SU-DHL-6 (cell line): ENCODE data around the gene EIF1AD.
"Not testable (repeated sequence)": the region's sequence is repeated elsewhere in the genome, so short reads cannot be mapped to it uniquely, and the experiment has no call there.

Experiments
- H2AFZ ChIP-seq: fragments of 200-600 bp; sonication (generic); 2 replicates; pipeline ENCODE4 v1.6.1; 2014; ENCODE audit warnings: low read depth, mild to moderate bottlenecking, moderate library complexity, mixed read lengths, antibody characterized with exemption, low read length; ENCODE audit not compliant: severe bottlenecking
- H3F3A ChIP-seq: fragments of 200-600 bp; shearing (Covaris generic); 2 replicates; pipeline ENCODE4 v1.6.0; 2016; ENCODE audit warnings: antibody characterized with exemption, mild to moderate bottlenecking; ENCODE audit not compliant: insufficient read depth
- H3K27ac ChIP-seq: fragments of 200-600 bp; sonication (generic); 2 replicates; pipeline ENCODE4 v1.5.1; 2016; ENCODE audit warnings: low read depth, mild to moderate bottlenecking, low read length, moderate library complexity, mixed read lengths
- H3K27me3 ChIP-seq: fragments of 200-600 bp; sonication (generic), shearing (Covaris generic); 2 replicates; pipeline ENCODE4 v1.6.0; 2014; ENCODE audit warnings: mild to moderate bottlenecking, low read length
- H3K36me3 ChIP-seq: fragments of 200-600 bp; sonication (generic); 2 replicates; pipeline ENCODE4 v1.6.1; 2014; ENCODE audit warnings: mild to moderate bottlenecking, low read length, mixed read lengths
- H3K4me2 ChIP-seq: fragments of 300-600, 200-600 bp; shearing (Covaris generic), sonication (generic); 2 replicates; pipeline ENCODE4 v1.6.0; 2014; ENCODE audit warnings: low read length, low read depth, mild to moderate bottlenecking; ENCODE audit not compliant: poor library complexity, severe bottlenecking
- H3K4me3 ChIP-seq: fragments of 200-600 bp; sonication (generic); 2 replicates; pipeline ENCODE4 v1.5.1; 2014; ENCODE audit warnings: antibody characterized with exemption, low read length, mild to moderate bottlenecking, mixed read lengths; ENCODE audit not compliant: insufficient read depth, poor library complexity, severe bottlenecking
- H3K79me2 ChIP-seq: fragments of 200-600 bp; sonication (generic); 2 replicates; pipeline ENCODE4 v1.6.1; 2014; ENCODE audit warnings: mild to moderate bottlenecking, low read length, moderate library complexity; ENCODE audit not compliant: insufficient read depth
- H3K9ac ChIP-seq: fragments of 200-600 bp; sonication (generic); 2 replicates; pipeline ENCODE4 v1.7.0; 2014; ENCODE audit warnings: mild to moderate bottlenecking, low read length
- H3K9me2 ChIP-seq: fragments of 200-600 bp; sonication (generic); replicated peaks from 2 replicates; pipeline ENCODE4 v1.6.1; 2014; ENCODE audit warnings: low read length; ENCODE audit not compliant: insufficient read depth
- H3K9me3 ChIP-seq: fragments of 200-600 bp; sonication (generic); 2 replicates; pipeline ENCODE4 v1.6.1; 2014; ENCODE audit warnings: low read length, mixed read lengths; ENCODE audit not compliant: insufficient read depth
- H4K20me1 ChIP-seq: fragments of 200-600 bp; sonication (generic); 2 replicates; pipeline ENCODE4 v1.6.1; 2014; ENCODE audit warnings: low read depth, mild to moderate bottlenecking, antibody characterized with exemption, low read length, moderate library complexity, mixed read lengths
- EZH2phosphoT487 ChIP-seq: fragments of 200-600 bp; sonication (generic), shearing (Covaris generic); conservative IDR thresholded peaks from 2 replicates; pipeline ENCODE4 v1.6.1; 2018; ENCODE audit warnings: mild to moderate bottlenecking, antibody characterized with exemption, low read length, moderate library complexity, mixed read lengths
- TF ChIP-seq, protein P1 (sequence below): fragments of 200-600 bp; sonication (generic); IDR thresholded peaks from one replicate; pipeline ENCODE4 v1.5.1; 2017; ENCODE audit warnings: antibody characterized with exemption, mild to moderate bottlenecking, low read length, moderate library complexity; ENCODE audit not compliant: insufficient read depth, poor library complexity, severe bottlenecking

The EIF1AD gene

DNA sequence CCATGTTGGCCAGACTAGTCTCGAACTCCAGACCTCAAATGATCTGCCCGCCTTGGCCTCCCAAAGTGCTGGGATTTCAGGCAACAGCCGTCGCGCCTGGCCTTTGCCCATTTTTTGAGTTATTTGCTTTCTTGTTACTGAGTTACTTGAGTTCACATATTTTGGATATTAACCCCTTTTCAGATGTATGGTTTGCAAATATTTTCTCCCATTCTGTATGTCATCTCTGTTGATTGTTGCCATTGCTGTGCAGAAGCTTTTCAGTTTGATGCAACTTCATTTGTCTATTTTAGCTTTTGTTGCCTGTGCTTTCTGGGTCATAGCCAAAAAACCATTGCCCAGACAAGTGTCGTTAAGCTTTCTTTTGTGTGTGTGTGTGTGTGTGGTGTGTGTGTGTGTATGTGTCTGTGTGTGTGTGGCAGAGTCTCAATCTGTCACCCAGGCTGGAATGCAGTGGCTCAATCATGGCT, 49.9 kb downstream of the EIF1AD start:
- Histone ChIP-seq H3F3A (no peaks in the 10 kb centered on the region), H3K4me3 (no peak overlapping the region), H3K27ac (no peak overlapping the region), H2AFZ (no peak overlapping the region), H4K20me1 (no peaks in the 10 kb centered on the region), H3K27me3 (no peaks in the 10 kb centered on the region), H3K9ac (no peak overlapping the region), H3K9me2 (no peaks in the 10 kb centered on the region), H3K79me2 (no peaks in the 10 kb centered on the region), H3K36me3 (no peaks in the 10 kb centered on the region), H3K9me3 (no peaks in the 10 kb centered on the region), H3K4me2 (no peak overlapping the region)
- TF ChIP-seq, protein P1, sequence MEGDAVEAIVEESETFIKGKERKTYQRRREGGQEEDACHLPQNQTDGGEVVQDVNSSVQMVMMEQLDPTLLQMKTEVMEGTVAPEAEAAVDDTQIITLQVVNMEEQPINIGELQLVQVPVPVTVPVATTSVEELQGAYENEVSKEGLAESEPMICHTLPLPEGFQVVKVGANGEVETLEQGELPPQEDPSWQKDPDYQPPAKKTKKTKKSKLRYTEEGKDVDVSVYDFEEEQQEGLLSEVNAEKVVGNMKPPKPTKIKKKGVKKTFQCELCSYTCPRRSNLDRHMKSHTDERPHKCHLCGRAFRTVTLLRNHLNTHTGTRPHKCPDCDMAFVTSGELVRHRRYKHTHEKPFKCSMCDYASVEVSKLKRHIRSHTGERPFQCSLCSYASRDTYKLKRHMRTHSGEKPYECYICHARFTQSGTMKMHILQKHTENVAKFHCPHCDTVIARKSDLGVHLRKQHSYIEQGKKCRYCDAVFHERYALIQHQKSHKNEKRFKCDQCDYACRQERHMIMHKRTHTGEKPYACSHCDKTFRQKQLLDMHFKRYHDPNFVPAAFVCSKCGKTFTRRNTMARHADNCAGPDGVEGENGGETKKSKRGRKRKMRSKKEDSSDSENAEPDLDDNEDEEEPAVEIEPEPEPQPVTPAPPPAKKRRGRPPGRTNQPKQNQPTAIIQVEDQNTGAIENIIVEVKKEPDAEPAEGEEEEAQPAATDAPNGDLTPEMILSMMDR = no peak
- TF ChIP-seq EZH2phosphoT487 = no peak

DNA sequence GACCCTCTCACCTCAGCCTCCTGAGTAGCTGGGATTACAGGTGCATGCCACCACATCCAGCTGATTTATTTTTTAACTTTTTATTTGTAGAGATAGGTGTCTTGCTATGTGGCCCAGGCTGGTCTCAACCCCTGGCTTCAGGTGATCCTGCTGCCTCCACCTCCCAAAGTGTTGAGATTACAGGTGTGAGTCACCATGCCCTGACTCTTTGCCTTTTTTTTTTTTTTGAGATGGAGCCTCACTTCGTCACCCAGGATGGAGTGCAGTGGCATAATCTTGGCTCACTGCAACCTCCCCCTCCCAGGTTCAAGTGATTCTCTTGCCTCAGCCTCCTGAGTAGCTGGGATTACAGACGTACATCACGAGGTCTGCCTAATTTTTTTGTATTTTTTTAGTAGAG, 50.3 kb downstream of the EIF1AD start:
- H3K79me2 ChIP-seq, H3K27ac ChIP-seq, H3K4me2 ChIP-seq, H3K9ac ChIP-seq, H3F3A ChIP-seq, H3K9me3 ChIP-seq, H3K9me2 ChIP-seq, H3K27me3 ChIP-seq, H3K36me3 ChIP-seq, H4K20me1 ChIP-seq, H3K4me3 ChIP-seq, H2AFZ ChIP-seq: not testable (repeated sequence)

DNA sequence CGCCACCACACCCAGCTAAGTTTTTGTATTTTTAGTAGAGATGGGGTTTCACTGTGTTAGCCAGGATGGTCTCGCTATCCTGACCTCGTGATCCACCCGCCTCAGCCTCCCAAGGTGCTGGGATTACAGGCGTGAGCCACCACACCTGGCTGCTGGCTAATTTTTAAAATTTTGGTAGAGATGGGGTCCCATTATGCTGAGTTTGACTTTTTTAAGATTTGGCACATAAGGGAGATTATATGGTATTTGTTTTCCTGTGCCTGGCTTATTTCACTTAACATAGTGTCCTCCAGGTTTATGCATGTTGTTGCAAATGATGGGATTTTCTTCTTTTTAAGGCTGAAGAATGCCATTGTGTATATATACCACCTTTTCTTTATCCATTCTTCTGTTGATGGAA, 51.2 kb downstream of the EIF1AD start:
- H3K4me3 ChIP-seq, H3K79me2 ChIP-seq, H3K9me3 ChIP-seq, H3K27ac ChIP-seq, H3K36me3 ChIP-seq, H3K9ac ChIP-seq, H2AFZ ChIP-seq, H3K9me2 ChIP-seq, H3F3A ChIP-seq, H3K4me2 ChIP-seq, H3K27me3 ChIP-seq, H4K20me1 ChIP-seq: not testable (repeated sequence)

DNA sequence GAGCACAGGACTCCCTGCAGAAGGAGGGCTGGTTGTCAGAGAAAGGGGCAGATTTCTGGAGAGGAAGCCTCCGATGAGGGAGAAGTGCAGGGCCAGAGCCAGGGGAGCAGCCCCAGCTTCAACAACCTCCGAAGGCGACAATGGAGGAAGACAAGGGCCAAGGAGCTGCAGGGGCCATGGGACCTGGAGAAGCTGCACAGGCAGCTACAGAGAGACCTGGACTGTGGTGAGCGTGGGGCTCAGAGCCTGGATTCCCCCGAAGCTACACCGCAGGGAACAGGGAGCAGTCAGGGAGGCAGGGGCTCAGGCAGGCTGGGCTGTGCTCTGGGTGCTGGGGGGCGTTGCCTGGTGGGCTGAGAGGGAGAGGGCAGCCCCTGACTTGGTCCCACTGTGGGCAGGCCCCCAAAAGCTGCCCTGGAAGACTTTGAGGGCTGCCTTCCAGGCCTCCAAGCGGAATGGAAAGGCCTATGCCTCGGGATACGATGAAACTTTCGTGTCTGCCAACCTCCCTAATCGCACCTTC, 54.3 kb downstream of the EIF1AD start:
- no peaks in the 10 kb centered on the region for H3K27me3 ChIP-seq
- H3K36me3 ChIP-seq = no peaks in the 10 kb centered on the region
- no peak overlapping the region for H3K4me2 ChIP-seq
- H3K9me3 ChIP-seq = no peaks in the 10 kb centered on the region
- TF ChIP-seq, protein P1 = no peak
- TF ChIP-seq EZH2phosphoT487 = no peak
- H2AFZ ChIP-seq = no peak overlapping the region
- H4K20me1 ChIP-seq = no peaks in the 10 kb centered on the region
- no peaks in the 10 kb centered on the region for H3K79me2 ChIP-seq
- no peak overlapping the region for H3K27ac ChIP-seq
- no peak overlapping the region for H3K9ac ChIP-seq
- H3F3A ChIP-seq = no peaks in the 10 kb centered on the region
- H3K4me3 ChIP-seq = no peak overlapping the region
- H3K9me2 ChIP-seq = no peaks in the 10 kb centered on the region
